Endothelial cell (in vitro differentiated cells): ENCODE results near the gene CRELD1. TPM values are rescaled to one million over a fixed set of nuclear protein-coding genes. Genes with fewer than 3 reads are reported as not detected.

Source experiments
- DNase-seq: peaks from one replicate; pipeline ENCODE4 v3.0.0; 2021; ENCODE audit warnings: low spot score
- H3K27ac Mint-ChIP-seq: one replicate; pipeline ENCODE4 v1.8.0; 2021; ENCODE audit warnings: mixed read lengths, inconsistent platforms; ENCODE audit not compliant: unreplicated experiment
- H3K27me3 Mint-ChIP-seq: one replicate; pipeline ENCODE4 v1.8.0; 2021; ENCODE audit warnings: mild to moderate bottlenecking, moderate library complexity, mixed read lengths, inconsistent platforms; ENCODE audit not compliant: unreplicated experiment
- H3K36me3 Mint-ChIP-seq: one replicate; pipeline ENCODE4 v1.8.0; 2021; ENCODE audit warnings: mild to moderate bottlenecking, low read depth, mixed read lengths, inconsistent platforms; ENCODE audit not compliant: unreplicated experiment
- H3K4me1 Mint-ChIP-seq: one replicate; pipeline ENCODE4 v1.8.0; 2021; ENCODE audit warnings: mild to moderate bottlenecking, mixed read lengths, inconsistent platforms; ENCODE audit not compliant: unreplicated experiment
- H3K4me3 Mint-ChIP-seq: one replicate; pipeline ENCODE4 v1.8.0; 2021; ENCODE audit warnings: mild to moderate bottlenecking, mixed read lengths, inconsistent platforms; ENCODE audit not compliant: unreplicated experiment
- H3K9me3 Mint-ChIP-seq: one replicate; pipeline ENCODE4 v1.8.0; 2021; ENCODE audit warnings: mixed read lengths, inconsistent platforms; ENCODE audit not compliant: unreplicated experiment
- CTCF ChIP-seq: fragments of 200-600 bp; sonication (generic); IDR thresholded peaks from one replicate; pipeline ENCODE4 v1.5.0; 2021; ENCODE audit warnings: antibody characterized with exemption; ENCODE audit not compliant: unreplicated experiment
- total RNA-seq: library from RNA; stranded (reverse); fragmentation: NEBNext Ultra II Directional; extraction: Animal tissue kit (Norgen Biotek cat#: 25700); gene quantifications from one replicate; pipeline ENCODE4 v1.2.1, GENCODE V29; 2021; ENCODE audit not compliant: unreplicated experiment

CRELD1 gene
- total RNA-seq, 1 donor from 2014 or later = 30.7 TPM

GRCh38 chr3:9908286-9908685, 25.3 kb upstream of the CRELD1 start:
- DNase-seq = no peak
- H3K27ac Mint-ChIP-seq = no peak overlapping the region
- no peaks in the 10 kb centered on the region for H3K9me3 Mint-ChIP-seq
- peaks cover 9% of the 10 kb centered on the region for H3K4me1 Mint-ChIP-seq
- H3K4me3 Mint-ChIP-seq = no peak overlapping the region
- TF ChIP-seq CTCF = no peak
- peaks cover 5% of the 10 kb centered on the region for H3K27me3 Mint-ChIP-seq
- peaks cover 12% of the 10 kb centered on the region for H3K36me3 Mint-ChIP-seq

- Mint-ChIP-seq H3K36me3 (peaks cover 12% of the 10 kb centered on the region), H3K4me3 (no peak overlapping the region), H3K9me3 (no peaks in the 10 kb centered on the region), H3K4me1 (peaks cover 2% of the 10 kb centered on the region), H3K27ac (no peak overlapping the region), H3K27me3 (peaks cover 5% of the 10 kb centered on the region)
- no peak for DNase-seq
- no peak for TF ChIP-seq CTCF
Measured at GRCh38 chr3:9909221-9910013, 24.2 kb upstream of the CRELD1 start.

GRCh38 chr3:9911863-9912262, 21.8 kb upstream of the CRELD1 start:
- no peak for TF ChIP-seq CTCF
- Mint-ChIP-seq H3K27me3 (peaks cover 5% of the 10 kb centered on the region), H3K4me1 (peaks cover 4% of the 10 kb centered on the region), H3K36me3 (peaks cover 12% of the 10 kb centered on the region), H3K27ac (no peak overlapping the region), H3K9me3 (no peaks in the 10 kb centered on the region), H3K4me3 (no peak overlapping the region)
- no peak for DNase-seq

- Mint-ChIP-seq H3K36me3 (peaks cover 12% of the 10 kb centered on the region), H3K4me1 (peaks cover 4% of the 10 kb centered on the region), H3K4me3 (peak overlapping the region; percentile 66), H3K9me3 (no peaks in the 10 kb centered on the region), H3K27ac (no peak overlapping the region), H3K27me3 (peaks cover 5% of the 10 kb centered on the region)
- DNase-seq = no peak
- TF ChIP-seq CTCF = no peak
Measured at GRCh38 chr3:9912294-9912935, 21.2 kb upstream of the CRELD1 start.

GRCh38 chr3:9913601-9914000, 20.0 kb upstream of the CRELD1 start:
- Mint-ChIP-seq H3K4me3 (no peak overlapping the region), H3K4me1 (peaks cover 4% of the 10 kb centered on the region), H3K27me3 (peaks cover 5% of the 10 kb centered on the region), H3K9me3 (no peaks in the 10 kb centered on the region), H3K27ac (no peak overlapping the region), H3K36me3 (peaks cover 12% of the 10 kb centered on the region)
- DNase-seq = no peak
- TF ChIP-seq CTCF = no peak
